GM18867 (cell line): ENCODE data around the gene KLK10.

Experiments used
- ATAC-seq: cut with Tn5 transposase; IDR thresholded peaks from one replicate; pipeline ENCODE4 v1.9.1; 2021; ENCODE audit warnings: mild to moderate bottlenecking, moderate library complexity; ENCODE audit not compliant: unreplicated experiment

KLK10 gene

GRCh38 chr19:51019544-51019925 is at the start of gene KLK10:
Gene KLK10, minus strand, starts transcription at chr19:51019709. Its CDS starts 579 bp downstream, at chr19:51019130.
- ATAC-seq, result no peak

GRCh38 chr19:51066393-51067186 is 47.1 kb upstream of the KLK10 start:
- no peak for ATAC-seq

- no peak for ATAC-seq
Measured at GRCh38 chr19:51065221-51065960, 45.9 kb upstream of the KLK10 start.

GRCh38 chr19:51064534-51065220 is 45.2 kb upstream of the KLK10 start, which contains the start of gene KLK13:
Gene KLK13, minus strand, starts transcription at chr19:51065092. Its CDS starts 25 bp downstream, at chr19:51065067.
- no peak for ATAC-seq

- ATAC-seq, result no peak
Measured at GRCh38 chr19:51063664-51064063, 44.2 kb upstream of the KLK10 start.

GRCh38 chr19:51060973-51061372 is 41.5 kb upstream of the KLK10 start:
- ATAC-seq, result no peak

GRCh38 chr19:51060336-51060735 is 40.8 kb upstream of the KLK10 start:
- no peak for ATAC-seq

GRCh38 chr19:51059715-51060114 is 40.2 kb upstream of the KLK10 start:
- no peak for ATAC-seq

- ATAC-seq, result no peak
Measured at GRCh38 chr19:51055866-51056265, 36.4 kb upstream of the KLK10 start.

- no peak for ATAC-seq
Measured at GRCh38 chr19:51047031-51047335, 27.5 kb upstream of the KLK10 start.

GRCh38 chr19:51044327-51044726 is 24.8 kb upstream of the KLK10 start:
- no peak for ATAC-seq

GRCh38 chr19:51043497-51043896 is 24.0 kb upstream of the KLK10 start:
- no peak for ATAC-seq

GRCh38 chr19:51040151-51040550 is 20.6 kb upstream of the KLK10 start:
- ATAC-seq, result no peak

GRCh38 chr19:51036519-51036918 is 17.0 kb upstream of the KLK10 start:
- no peak for ATAC-seq

GRCh38 chr19:51034704-51035103 is 15.2 kb upstream of the KLK10 start, which contains the start of gene KLK12:
Gene KLK12, minus strand, starts transcription at chr19:51035002. Its CDS starts 381 bp downstream, at chr19:51034621.
- no peak for ATAC-seq

GRCh38 chr19:51031880-51032225 is 12.3 kb upstream of the KLK10 start:
- ATAC-seq, result no peak

- no peak for ATAC-seq
Measured at GRCh38 chr19:51031220-51031879, 11.8 kb upstream of the KLK10 start.

GRCh38 chr19:51030631-51031030 is 11.1 kb upstream of the KLK10 start:
- ATAC-seq, result no peak

- ATAC-seq, result no peak
Measured at GRCh38 chr19:51029718-51030117, 10.2 kb upstream of the KLK10 start.

- no peak for ATAC-seq
Measured at GRCh38 chr19:51027873-51028272, 8.4 kb upstream of the KLK10 start.

- no peak for ATAC-seq
Measured at GRCh38 chr19:51027126-51027806, 7.8 kb upstream of the KLK10 start.
